IMR-90 (cell line): ENCODE data around the gene CUL3. TPM values are rescaled to one million over a fixed set of nuclear protein-coding genes. Genes with fewer than 3 reads are reported as not detected.

Source experiments
- ATAC-seq: fragments of 200-7000 bp; cut with Tn5 transposase; 2 replicates; pipeline ENCODE4 v1.9.1; 2020; ENCODE audit warnings: low read depth, mild to moderate bottlenecking, moderate library complexity
- BruUV-seq: library from RNA; stranded (reverse); fragments of 400-500 nt; replicated peaks from 2 replicates; lab custom pipeline; 2021; lab: Mats Ljungman, UMichigan
- CTCF ChIA-PET: fragments of 300-600 bp; formaldehyde crosslinking; extraction: SDS; loops from one replicate; lab custom pipeline; 2021; ENCODE audit warnings: antibody characterized with exemption; lab: Yijun Ruan, JAX
- POLR2A ChIA-PET: fragments of 300-600 bp; sonication (Branson Sonifier 250); formaldehyde crosslinking; loops from one replicate; lab custom pipeline; 2022; ENCODE audit warnings: antibody characterized with exemption; ENCODE audit not compliant: unreplicated experiment; lab: Charles Lee
- DNase-seq: peaks from one replicate; pipeline ENCODE4 v3.0.0; 2013
- H2AFZ ChIP-seq: replicated peaks from 2 replicates; pipeline ENCODE3; 2013; ENCODE audit warnings: low read length, mild to moderate bottlenecking; ENCODE audit not compliant: poor library complexity
- H2AK5ac ChIP-seq: 2 replicates; pipeline ENCODE4 v1.6.1; 2013; ENCODE audit warnings: low read depth, low read length, inconsistent platforms
- H2AK9ac ChIP-seq: replicated peaks from 2 replicates; pipeline ENCODE3; 2013; ENCODE audit warnings: mild to moderate bottlenecking, low read depth, low read length, moderate library complexity; ENCODE audit not compliant: poor library complexity
- H2BK120ac ChIP-seq: 2 replicates; pipeline ENCODE4 v1.6.1; 2013; ENCODE audit warnings: low read depth, low read length, inconsistent platforms
- H2BK15ac ChIP-seq: 3 replicates; pipeline ENCODE4 v1.6.1; 2013; ENCODE audit warnings: low read depth, low read length, inconsistent platforms
- H2BK20ac ChIP-seq: 2 replicates; pipeline ENCODE4 v1.6.1; 2013; ENCODE audit warnings: low read depth, mild to moderate bottlenecking, inconsistent platforms, low read length, moderate library complexity
- H2BK5ac ChIP-seq: 2 replicates; pipeline ENCODE4 v1.6.1; 2013; ENCODE audit warnings: mild to moderate bottlenecking, low read depth, low read length, inconsistent platforms; ENCODE audit not compliant: poor library complexity, severe bottlenecking
- H3K14ac ChIP-seq: replicated peaks from 2 replicates; pipeline ENCODE4 v1.6.1; 2013; ENCODE audit warnings: low read depth, low read length, inconsistent platforms
- H3K18ac ChIP-seq: 2 replicates; pipeline ENCODE4 v1.6.1; 2013; ENCODE audit warnings: low read depth, low read length, control low read depth
- H3K23ac ChIP-seq: 2 replicates; pipeline ENCODE4 v1.6.1; 2013; ENCODE audit warnings: low read depth, low read length, inconsistent platforms
- H3K27ac ChIP-seq: 2 replicates; pipeline ENCODE4 v1.5.1; 2013; ENCODE audit warnings: mild to moderate bottlenecking, control low read depth, low read length; ENCODE audit not compliant: insufficient read depth
- H3K27me3 ChIP-seq: 2 replicates; pipeline ENCODE4 v1.6.1; 2013; ENCODE audit warnings: low read length; ENCODE audit not compliant: control insufficient read depth, insufficient read depth
- H3K36me3 ChIP-seq: 2 replicates; pipeline ENCODE4 v1.6.1; 2013; ENCODE audit warnings: low read length, mixed read lengths; ENCODE audit not compliant: control insufficient read depth, insufficient read depth
- H3K4ac ChIP-seq: 2 replicates; pipeline ENCODE4 v1.6.1; 2013; ENCODE audit warnings: low read depth, low read length, inconsistent platforms
- H3K4me1 ChIP-seq: 2 replicates; pipeline ENCODE4 v1.6.1; 2013; ENCODE audit warnings: low read length, mixed read lengths; ENCODE audit not compliant: control insufficient read depth, insufficient read depth
- H3K4me2 ChIP-seq: 2 replicates; pipeline ENCODE4 v1.6.1; 2013; ENCODE audit warnings: low read depth, mild to moderate bottlenecking, control low read depth, low read length, moderate library complexity
- H3K4me3 ChIP-seq: 2 replicates; pipeline ENCODE4 v1.5.1; 2013; ENCODE audit warnings: low read depth, mild to moderate bottlenecking, control low read depth, low read length, moderate library complexity; ENCODE audit not compliant: insufficient read depth
- H3K56ac ChIP-seq: 2 replicates; pipeline ENCODE4 v1.6.1; 2013; ENCODE audit warnings: low read length, inconsistent platforms; ENCODE audit not compliant: insufficient read depth; ENCODE audit errors: extremely low read depth
- H3K79me1 ChIP-seq, 2 experiments: 2 replicates each; pipeline ENCODE4 v1.6.1; 2013; ENCODE audit warnings: low read length in 2 of 2, inconsistent platforms in 1 of 2, low read depth in 1 of 2
- H3K9ac ChIP-seq: 2 replicates; pipeline ENCODE4 v1.6.1; 2013; ENCODE audit warnings: low read depth, low read length, control low read depth
- H3K9me1 ChIP-seq: 2 replicates; pipeline ENCODE4 v1.6.1; 2013; ENCODE audit warnings: low read length, inconsistent platforms; ENCODE audit not compliant: insufficient read depth
- H3K9me3 ChIP-seq: 2 replicates; pipeline ENCODE4 v1.6.1; 2013; ENCODE audit warnings: low read length; ENCODE audit not compliant: control insufficient read depth, insufficient read depth
- H4K20me1 ChIP-seq: 2 replicates; pipeline ENCODE4 v1.6.1; 2013; ENCODE audit warnings: low read length, inconsistent platforms; ENCODE audit not compliant: insufficient read depth
- H4K5ac ChIP-seq: 2 replicates; pipeline ENCODE4 v1.6.1; 2013; ENCODE audit warnings: mild to moderate bottlenecking, low read depth, low read length, control low read depth
- H4K8ac ChIP-seq, 2 experiments: 2 replicates each; pipeline ENCODE4 v1.6.1; 2013; ENCODE audit warnings: low read depth in 2 of 2, low read length in 2 of 2, control low read depth in 1 of 2, inconsistent platforms in 1 of 2
- H4K91ac ChIP-seq: 2 replicates; pipeline ENCODE4 v1.6.1; 2013; ENCODE audit warnings: low read depth, low read length, inconsistent platforms; ENCODE audit not compliant: insufficient read depth
- BHLHE40 ChIP-seq: fragments of 150-350 bp; IDR thresholded peaks from 2 replicates; pipeline ENCODE4 v1.6.1; 2016; ENCODE audit warnings: mild to moderate bottlenecking, low read depth, low read length
- CEBPB ChIP-seq: IDR thresholded peaks from 2 replicates; pipeline ENCODE4 v1.6.1; 2012; ENCODE audit warnings: low read depth, low read length, improper control_type of control experiment
- FOS ChIP-seq: fragments of 150-350 bp; IDR thresholded peaks from 2 replicates; pipeline ENCODE4 v1.6.1; 2016; ENCODE audit warnings: low read depth, low read length
- MAZ ChIP-seq: IDR thresholded peaks from 2 replicates; pipeline ENCODE4 v1.6.1; 2012; ENCODE audit warnings: low read depth, mild to moderate bottlenecking, low read length, improper control_type of control experiment, moderate library complexity, borderline replicate concordance
- NFE2L2 ChIP-seq: fragments of 150-350 bp; IDR thresholded peaks from 2 replicates; pipeline ENCODE4 v1.6.1; 2016; ENCODE audit warnings: low read depth, mild to moderate bottlenecking, low read length
- POLR2A ChIP-seq: IDR thresholded peaks from 2 replicates; pipeline ENCODE4 v1.6.1; 2012; ENCODE audit warnings: mild to moderate bottlenecking, low read depth, low read length
- SMC3 ChIP-seq: fragments of 150-350 bp; IDR thresholded peaks from 2 replicates; pipeline ENCODE4 v1.6.1; 2016; ENCODE audit warnings: low read depth, mild to moderate bottlenecking, antibody characterized with exemption, low read length, moderate library complexity
- WGBS, 2 experiments: methylation state at CpG; one replicate each; pipeline versions ENCODE4 v1.1.5 to v1.1.7; 2013; ENCODE audit warnings: missing lambda C conversion rate in 2 of 2; ENCODE audit not compliant: insufficient read length in 1 of 2; ENCODE audit errors: extremely low coverage in 2 of 2; 5-methylcytosine and 5-hydroxymethylcytosine counted together
- dilution Hi-C: fragments of 300-500 bp; cut with HindIII; formaldehyde crosslinking; loops from one replicate; pipeline ENCODE4 v1.14.3; 2018; ENCODE audit warnings: low sequenced_read_pairs; ENCODE audit not compliant: unreplicated experiment
- in situ Hi-C: fragments of 300-500 bp; cut with MboI; formaldehyde crosslinking; loops from 3 replicates; pipeline ENCODE4 v1.14.3; 2019; ENCODE audit warnings: low sequenced_read_pairs, inconsistent platforms, mixed read lengths
- intact Hi-C: fragments of 100-400 bp; cut with micrococcal nuclease; formaldehyde crosslinking; loops from 2 replicates; pipeline ENCODE4 v1.10.0; 2022
- polyA plus RNA-seq, 3 experiments: library from polyadenylated mRNA; depleted of rRNA; stranded (reverse); fragments of >200 nt; gene quantifications; 2 replicates each; pipeline ENCODE4 v1.2.3, GENCODE V29; 2012; ENCODE audit warnings: low replicate concordance in 1 of 3
- total RNA-seq: library from RNA; depleted of rRNA; stranded (reverse); fragments of >200 nt; gene quantifications from 2 replicates; pipeline ENCODE4 v1.2.3, GENCODE V29; 2012
- TF ChIP-seq, protein P1 (sequence below): conservative IDR thresholded peaks from 2 replicates; pipeline ENCODE4 v1.5.1; 2012; ENCODE audit warnings: mild to moderate bottlenecking, low read depth, low read length, improper control_type of control experiment

The CUL3 gene
- total and polyA plus RNA-seq, 2 of the 4 experiments (the other 2 are of a cell fraction), result 33.7 to 45.7 TPM

DNA sequence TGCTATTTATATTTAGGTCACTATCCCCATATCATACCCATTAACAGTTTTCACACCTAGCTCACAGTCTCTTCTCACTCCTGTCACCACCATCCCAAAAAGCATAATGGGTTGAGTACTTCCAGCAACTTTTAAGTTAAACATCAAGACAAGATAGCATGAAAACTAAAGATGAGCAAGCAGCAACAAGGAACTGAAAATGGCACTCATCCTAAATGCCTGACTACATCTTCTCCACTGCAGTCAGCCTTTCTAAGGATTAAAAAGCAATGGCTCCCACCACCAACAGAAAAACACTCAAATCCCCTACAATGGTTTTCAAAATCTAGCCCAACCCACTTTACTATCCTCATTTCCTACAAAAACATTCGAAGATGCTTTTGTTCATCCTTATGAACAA is 38.2 kb downstream of the CUL3 start:
- BruUV-seq, result no TSS peak
- dilution Hi-C loops, result no loop called here

More for the DNA sequence above, 38.2 kb downstream of the CUL3 start:
- TF ChIP-seq SMC3 (no peak), NFE2L2 (no peak), BHLHE40 (no peak), CEBPB (no peak), MAZ (no peak), POLR2A (no peak), FOS (no peak)
- TF ChIP-seq, protein P1, sequence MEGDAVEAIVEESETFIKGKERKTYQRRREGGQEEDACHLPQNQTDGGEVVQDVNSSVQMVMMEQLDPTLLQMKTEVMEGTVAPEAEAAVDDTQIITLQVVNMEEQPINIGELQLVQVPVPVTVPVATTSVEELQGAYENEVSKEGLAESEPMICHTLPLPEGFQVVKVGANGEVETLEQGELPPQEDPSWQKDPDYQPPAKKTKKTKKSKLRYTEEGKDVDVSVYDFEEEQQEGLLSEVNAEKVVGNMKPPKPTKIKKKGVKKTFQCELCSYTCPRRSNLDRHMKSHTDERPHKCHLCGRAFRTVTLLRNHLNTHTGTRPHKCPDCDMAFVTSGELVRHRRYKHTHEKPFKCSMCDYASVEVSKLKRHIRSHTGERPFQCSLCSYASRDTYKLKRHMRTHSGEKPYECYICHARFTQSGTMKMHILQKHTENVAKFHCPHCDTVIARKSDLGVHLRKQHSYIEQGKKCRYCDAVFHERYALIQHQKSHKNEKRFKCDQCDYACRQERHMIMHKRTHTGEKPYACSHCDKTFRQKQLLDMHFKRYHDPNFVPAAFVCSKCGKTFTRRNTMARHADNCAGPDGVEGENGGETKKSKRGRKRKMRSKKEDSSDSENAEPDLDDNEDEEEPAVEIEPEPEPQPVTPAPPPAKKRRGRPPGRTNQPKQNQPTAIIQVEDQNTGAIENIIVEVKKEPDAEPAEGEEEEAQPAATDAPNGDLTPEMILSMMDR, result no peak
- no peak overlapping the region for H3K27ac ChIP-seq
- CTCF ChIA-PET, result no interaction called here
- no peak overlapping the region for H3K9ac ChIP-seq
- H3K9me3 ChIP-seq, result no peaks in the 10 kb centered on the region
- DNase-seq (no peak), ATAC-seq (no peak)
- peaks cover 35 to 56% of the 10 kb centered on the region in 2 experiments for H3K79me1 ChIP-seq
- H3K56ac ChIP-seq, result no peak overlapping the region
- H2BK20ac ChIP-seq, result no peak overlapping the region
- no peaks in the 10 kb centered on the region for H3K27me3 ChIP-seq
- peaks cover 5% of the 10 kb centered on the region for H3K4me1 ChIP-seq
- H4K20me1 ChIP-seq, result peaks cover 44% of the 10 kb centered on the region
- no peak overlapping the region for H2AK5ac ChIP-seq
- no peak overlapping the region for H2BK5ac ChIP-seq
- peaks cover 7% of the 10 kb centered on the region for H3K36me3 ChIP-seq
- H3K23ac ChIP-seq, result peak overlapping the region; percentile 19; the same call in 1 of the 2 replicates
- H4K8ac ChIP-seq, result no peak overlapping the region
- H3K4me2 ChIP-seq, result no peak overlapping the region
- no peak overlapping the region for H3K4ac ChIP-seq
- no peak overlapping the region for H4K91ac ChIP-seq
- H4K5ac ChIP-seq, result no peak overlapping the region
- no peak overlapping the region for H3K14ac ChIP-seq
- no peak overlapping the region; the same call in 1 of the 2 replicates for H3K18ac ChIP-seq
- H3K9me1 ChIP-seq, result peaks cover 6% of the 10 kb centered on the region; the same call in 1 of the 2 replicates
- H2AFZ ChIP-seq, result no peak overlapping the region
- intact Hi-C loops, result no loop called here
- no peak overlapping the region for H2AK9ac ChIP-seq
- in situ Hi-C loops, result no loop called here
- no peak overlapping the region for H2BK15ac ChIP-seq
- POLR2A ChIA-PET, result no interaction called here
- WGBS, 2 experiments, result 100% methylated on average over 1 of the region's 1 CpG; no CpG with 5 or more reads in 1 of the 2 experiments
- H3K4me3 ChIP-seq, result no peak overlapping the region
- no peak overlapping the region for H2BK120ac ChIP-seq
